ENCODE data around the gene PTGES3L.

GRCh38 chr17:42953669-42954068 is 26.2 kb downstream of the PTGES3L start:
- TF ChIP-seq, protein P1, sequence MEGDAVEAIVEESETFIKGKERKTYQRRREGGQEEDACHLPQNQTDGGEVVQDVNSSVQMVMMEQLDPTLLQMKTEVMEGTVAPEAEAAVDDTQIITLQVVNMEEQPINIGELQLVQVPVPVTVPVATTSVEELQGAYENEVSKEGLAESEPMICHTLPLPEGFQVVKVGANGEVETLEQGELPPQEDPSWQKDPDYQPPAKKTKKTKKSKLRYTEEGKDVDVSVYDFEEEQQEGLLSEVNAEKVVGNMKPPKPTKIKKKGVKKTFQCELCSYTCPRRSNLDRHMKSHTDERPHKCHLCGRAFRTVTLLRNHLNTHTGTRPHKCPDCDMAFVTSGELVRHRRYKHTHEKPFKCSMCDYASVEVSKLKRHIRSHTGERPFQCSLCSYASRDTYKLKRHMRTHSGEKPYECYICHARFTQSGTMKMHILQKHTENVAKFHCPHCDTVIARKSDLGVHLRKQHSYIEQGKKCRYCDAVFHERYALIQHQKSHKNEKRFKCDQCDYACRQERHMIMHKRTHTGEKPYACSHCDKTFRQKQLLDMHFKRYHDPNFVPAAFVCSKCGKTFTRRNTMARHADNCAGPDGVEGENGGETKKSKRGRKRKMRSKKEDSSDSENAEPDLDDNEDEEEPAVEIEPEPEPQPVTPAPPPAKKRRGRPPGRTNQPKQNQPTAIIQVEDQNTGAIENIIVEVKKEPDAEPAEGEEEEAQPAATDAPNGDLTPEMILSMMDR (IDR thresholded peaks at IDR 0.05 in 8 of 11, conservative IDR thresholded peaks at IDR 0.05 in 3 of 11), result no peak
- TF ChIP-seq POLR2AphosphoS5 (IDR thresholded peaks at IDR 0.05), result no peak

Measured in spleen (tissue), 7 donors.